B cell (primary cell): Measurements from ENCODE around the gene EXOC7. TPM values are rescaled to one million over a fixed set of nuclear protein-coding genes. Genes with fewer than 3 reads are reported as not detected.

Experiments
- ATAC-seq: fragments of 200-7000 bp; cut with Tn5 transposase; one replicate; pipeline ENCODE4 v1.10.0; 2021; ENCODE audit warnings: low read depth, mild to moderate bottlenecking, moderate number of reproducible peaks, moderate library complexity
- CTCF ChIA-PET: fragments of 350-600 bp; sonication (Branson Sonifier 250); formaldehyde crosslinking; loops from one replicate; lab custom pipeline; 2021; ENCODE audit warnings: antibody characterized with exemption, inconsistent platforms; lab: Charles Lee
- POLR2A ChIA-PET: fragments of 350-600 bp; sonication (Branson Sonifier 250); formaldehyde crosslinking; loops from one replicate; lab custom pipeline; 2021; ENCODE audit warnings: antibody characterized with exemption; lab: Charles Lee
- DNase-seq: peaks from one replicate; pipeline ENCODE4 v3.0.0; 2013
- H2AFZ ChIP-seq: 2 replicates; pipeline ENCODE4 v1.6.1; 2012; ENCODE audit warnings: mild to moderate bottlenecking, low read depth, low read length; ENCODE audit not compliant: insufficient read depth, poor library complexity, severe bottlenecking
- H3K27ac ChIP-seq, 2 donors: 1 replicate in 1 of 2; 2 replicates in 1 of 2; pipeline ENCODE4 v1.5.1; 2012 to 2013; ENCODE audit warnings: low read length in 2 of 2, mild to moderate bottlenecking in 2 of 2, moderate library complexity in 1 of 2
- H3K27me3 ChIP-seq, 4 experiments: fragments of 200-600 bp in 1 of 4; sonication (generic) in 1 of 4; replicated peaks in 1 of 4; 1 replicate in 2 of 4; 2 replicates in 2 of 4; pipeline versions ENCODE4 v1.6.1 to v1.7.0; 2013 to 2016; ENCODE audit warnings: low read length in 3 of 4, mild to moderate bottlenecking in 2 of 4, mixed read lengths in 1 of 4, moderate library complexity in 1 of 4; ENCODE audit not compliant: insufficient read depth in 4 of 4, control insufficient read depth in 3 of 4; ENCODE audit errors: control extremely low read depth in 1 of 4
- H3K36me3 ChIP-seq, 2 experiments: replicated peaks in 1 of 2; 1 replicate in 1 of 2; 2 replicates in 1 of 2; pipeline versions ENCODE4 v1.6.1 to v1.7.1; 2013; ENCODE audit warnings: low read length in 1 of 2; ENCODE audit not compliant: insufficient read depth in 2 of 2, control insufficient read depth in 1 of 2; ENCODE audit errors: control extremely low read depth in 1 of 2, extremely low read depth in 1 of 2
- H3K4me1 ChIP-seq, 2 donors: fragments of 200-600 bp in 1 of 2; sonication (generic) in 1 of 2; 1 replicate in 1 of 2; 2 replicates in 1 of 2; pipeline versions ENCODE4 v1.5.1 to v1.6.1; 2013 to 2017; ENCODE audit warnings: low read length in 2 of 2; ENCODE audit not compliant: control insufficient read depth in 2 of 2, insufficient read depth in 2 of 2
- H3K4me2 ChIP-seq: replicated peaks from 2 replicates; pipeline ENCODE3; 2012; ENCODE audit warnings: mild to moderate bottlenecking, low read depth, low read length; ENCODE audit not compliant: poor library complexity, severe bottlenecking
- H3K4me3 ChIP-seq, 5 experiments: fragments of 200-600 bp in 1 of 5; sonication (generic) in 1 of 5; 1 replicate in 3 of 5; 2 replicates in 2 of 5; pipeline versions ENCODE4 v1.5.1 to v1.7.0; 2011 to 2016; ENCODE audit warnings: low read length in 4 of 5, mild to moderate bottlenecking in 4 of 5, low read depth in 2 of 5, control low read depth in 1 of 5, moderate library complexity in 1 of 5; ENCODE audit not compliant: insufficient read depth in 1 of 5; ENCODE audit errors: control extremely low read depth in 1 of 5, extremely low read depth in 1 of 5
- H3K79me2 ChIP-seq: fragments of 200-600 bp; sonication (generic); one replicate; pipeline ENCODE4 v1.6.0; 2016; ENCODE audit warnings: low read length; ENCODE audit not compliant: control insufficient read depth, insufficient read depth
- H3K9ac ChIP-seq: fragments of 200-600 bp; sonication (generic); 2 replicates; pipeline ENCODE4 v1.6.1; 2017; ENCODE audit warnings: mild to moderate bottlenecking, low read length, moderate library complexity
- H3K9me3 ChIP-seq, 3 donors: one replicate each; pipeline versions ENCODE4 v1.6.1 to v1.7.1; 2013; ENCODE audit warnings: low read length in 2 of 3; ENCODE audit not compliant: control insufficient read depth in 2 of 3, insufficient read depth in 1 of 3; ENCODE audit errors: control extremely low read depth in 1 of 3
- H4K20me1 ChIP-seq: 2 replicates; pipeline ENCODE4 v1.6.0; 2012; ENCODE audit warnings: mild to moderate bottlenecking, low read length; ENCODE audit not compliant: insufficient read depth, control insufficient read depth, poor library complexity, severe bottlenecking
- H3K27ac Mint-ChIP-seq: one replicate; pipeline ENCODE4 v1.8.0; 2021; ENCODE audit warnings: mixed read lengths
- H3K27me3 Mint-ChIP-seq: one replicate; pipeline ENCODE4 v1.8.0; 2021; ENCODE audit warnings: mixed read lengths
- H3K4me1 Mint-ChIP-seq: one replicate; pipeline ENCODE4 v1.8.0; 2021; ENCODE audit warnings: mixed read lengths
- H3K4me3 Mint-ChIP-seq: one replicate; pipeline ENCODE4 v1.8.0; 2021; ENCODE audit warnings: mixed read lengths
- H3K9me3 Mint-ChIP-seq: one replicate; pipeline ENCODE4 v1.8.0; 2022; ENCODE audit warnings: mixed read lengths; ENCODE audit not compliant: insufficient read depth
- CTCF ChIP-seq: fragments of 200-600 bp; IDR thresholded peaks from one replicate; pipeline ENCODE4 v1.8.0; 2022; ENCODE audit warnings: antibody characterized with exemption, mild to moderate bottlenecking
- EZH2 ChIP-seq: IDR thresholded peaks from 2 replicates; pipeline ENCODE4 v1.6.1; 2012; ENCODE audit warnings: borderline replicate concordance, low read depth, mild to moderate bottlenecking, moderate library complexity, low read length; ENCODE audit not compliant: insufficient read depth, poor library complexity, severe bottlenecking
- WGBS: methylation state at CpG from one replicate; pipeline ENCODE4 v1.1.5; 2013; ENCODE audit warnings: missing lambda C conversion rate; ENCODE audit not compliant: insufficient coverage; 5-methylcytosine and 5-hydroxymethylcytosine counted together
- intact Hi-C: fragments of 100-400 bp; cut with micrococcal nuclease; formaldehyde crosslinking; loops from one replicate; pipeline ENCODE4 v1.10.0; 2022
- polyA plus RNA-seq: library from polyadenylated mRNA; depleted of rRNA; stranded (reverse); fragments of >200 nt; gene quantifications from 2 replicates; pipeline ENCODE4 v1.2.3, GENCODE V29; 2012
- total RNA-seq, 2 donors: library from RNA; stranded (reverse); fragments of 120-200 nt in 1 of 2; gene quantifications; 1 replicate in 1 of 2; 2 replicates in 1 of 2; pipeline versions ENCODE4 v1.2.3 to v1.2.4, GENCODE V29; 2013 to 2022

The EXOC7 gene
- total and polyA plus RNA-seq, 2 donors (not counting 1 experiment from before 2014, with no cell fraction given) = 105 to 194 TPM

GRCh38 chr17:76115138-76115754 is 11.7 kb upstream of the EXOC7 start:
- no peak for ATAC-seq
- Mint-ChIP-seq H3K27ac (no peak overlapping the region), H3K4me1 (no peaks in the 10 kb centered on the region), H3K9me3 (no peaks in the 10 kb centered on the region), H3K4me3 (no peak overlapping the region), H3K27me3 (no peaks in the 10 kb centered on the region)
- 100% methylated on average over 3 of the region's 7 CpGs for WGBS
- Histone ChIP-seq H3K9ac (no peak overlapping the region), H3K9me3 (no peaks in the 10 kb centered on the region), H4K20me1 (no peaks in the 10 kb centered on the region), H3K27me3 (peaks cover 0 to 6% (median 0%) of the 10 kb centered on the region in 4 experiments), H3K4me1 (no peaks in the 10 kb centered on the region), H3K4me2 (no peak overlapping the region), H3K79me2 (no peaks in the 10 kb centered on the region), H3K27ac (no peak overlapping the region), H3K36me3 (no peaks in the 10 kb centered on the region), H3K4me3 (no peak overlapping the region), H2AFZ (no peak overlapping the region)
- DNase-seq = no peak
- CTCF ChIA-PET = interaction anchor here (1.4 to 16.8 kb wide), 3 partner anchors 159 to 189 kb away, joined by 3 to 435 read pairs (median 3); no protein-coding TSS in a partner anchor
- TF ChIP-seq EZH2 (no peak), CTCF (no peak)
- POLR2A ChIA-PET = interaction anchor here (0.5 kb wide), 1 partner anchor 165 kb away, joined by 5 read pairs; no protein-coding TSS in a partner anchor
- intact Hi-C loops = no loop called here

GRCh38 chr17:76111956-76112355 is 8.4 kb upstream of the EXOC7 start:
- Histone ChIP-seq H3K9ac (no peak overlapping the region), H3K36me3 (no peaks in the 10 kb centered on the region), H3K4me3 (no peak overlapping the region), H2AFZ (no peak overlapping the region), H3K9me3 (no peaks in the 10 kb centered on the region), H4K20me1 (no peaks in the 10 kb centered on the region), H3K79me2 (no peaks in the 10 kb centered on the region), H3K4me2 (no peak overlapping the region), H3K27ac (no peak overlapping the region), H3K4me1 (no peaks in the 10 kb centered on the region), H3K27me3 (no peaks in the 10 kb centered on the region)
- POLR2A ChIA-PET = no interaction called here
- H3K27me3 Mint-ChIP-seq = no peaks in the 10 kb centered on the region
- TF ChIP-seq EZH2 = no peak
- no peak for TF ChIP-seq CTCF
- H3K27ac Mint-ChIP-seq = no peak overlapping the region
- intact Hi-C loops = no loop called here
- ATAC-seq (no peak), DNase-seq (no peak)
- WGBS = 71% methylated on average over 2 of the region's 2 CpGs
- CTCF ChIA-PET = interaction anchor here (3.2 kb wide), 1 partner anchor 167 kb away, joined by 13 read pairs; no protein-coding TSS in a partner anchor
- H3K4me3 Mint-ChIP-seq = no peak overlapping the region
- no peaks in the 10 kb centered on the region for H3K4me1 Mint-ChIP-seq
- no peaks in the 10 kb centered on the region for H3K9me3 Mint-ChIP-seq
